HUDEP-2 (cell line): ENCODE measurements around the gene TFE3.

ENCODE experiments used
- DNase-seq, 76 experiments: peaks; one replicate each; lab custom pipeline; 2025; ENCODE audit not compliant: unreplicated experiment in 76 of 76; lab: John Stamatoyannopoulos, UW

Gene TFE3

DNA sequence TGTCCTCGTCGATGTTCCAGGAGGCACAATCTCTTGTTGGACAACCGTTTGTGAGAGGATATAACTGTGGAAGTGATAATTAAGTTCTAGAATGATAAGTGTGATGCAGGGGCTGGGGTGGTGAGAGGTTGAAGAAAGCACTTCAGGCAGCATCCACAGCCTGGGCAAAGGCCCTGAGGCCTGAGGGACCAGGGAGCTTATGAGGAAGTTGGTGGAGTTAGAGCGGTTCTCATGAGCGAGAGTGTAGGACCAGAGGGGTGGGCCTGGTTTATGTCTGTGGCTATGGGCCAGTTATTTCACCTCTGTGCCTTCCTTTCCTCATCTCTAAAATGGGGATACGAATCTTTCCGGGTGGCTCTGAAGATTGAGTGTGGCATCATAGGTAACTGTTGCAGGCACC, 18.3 kb upstream of the TFE3 start:
- DNase-seq: no peak

DNA sequence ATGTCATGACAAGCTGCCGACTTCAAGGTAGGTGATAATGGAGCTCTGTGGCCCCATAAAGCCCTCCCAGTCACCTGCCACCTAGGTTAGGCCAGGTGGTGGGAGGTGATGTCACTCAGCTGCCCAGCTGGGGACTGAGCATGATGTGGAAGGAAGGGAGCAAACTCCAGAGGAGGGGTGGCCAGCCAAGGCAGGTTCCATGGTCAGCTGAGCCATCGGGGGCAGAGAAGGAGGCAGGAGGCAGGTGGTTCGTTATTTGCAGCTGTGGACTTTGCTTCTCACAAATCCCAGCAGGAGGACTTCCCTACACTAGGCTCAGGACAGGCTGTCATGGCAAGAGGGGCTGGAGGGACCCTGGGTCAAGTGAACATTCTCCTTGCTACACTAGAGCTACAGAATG, 17.8 kb upstream of the TFE3 start:
- DNase-seq: no peak

DNA sequence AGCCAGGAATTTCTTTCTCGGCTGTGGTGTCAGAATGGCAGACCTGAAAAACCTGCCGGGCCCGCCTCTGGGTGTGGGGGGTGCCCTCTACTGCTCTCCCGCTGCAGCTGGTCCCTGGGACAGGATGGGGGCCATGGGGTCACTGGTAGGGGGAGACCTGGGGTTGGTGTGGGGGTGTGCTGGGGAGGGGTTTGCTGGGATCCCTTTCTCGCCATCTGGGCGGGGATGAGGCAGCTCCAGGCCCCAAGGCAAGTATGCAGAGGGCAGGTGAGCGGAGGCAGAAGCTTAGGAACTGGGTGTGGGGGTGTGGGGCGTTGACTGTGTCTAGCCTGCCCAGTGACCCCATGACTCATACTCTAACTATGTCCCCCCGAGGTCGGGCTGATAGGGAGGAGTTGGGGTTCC, 16.5 kb upstream of the TFE3 start:
- no peak for DNase-seq

DNA sequence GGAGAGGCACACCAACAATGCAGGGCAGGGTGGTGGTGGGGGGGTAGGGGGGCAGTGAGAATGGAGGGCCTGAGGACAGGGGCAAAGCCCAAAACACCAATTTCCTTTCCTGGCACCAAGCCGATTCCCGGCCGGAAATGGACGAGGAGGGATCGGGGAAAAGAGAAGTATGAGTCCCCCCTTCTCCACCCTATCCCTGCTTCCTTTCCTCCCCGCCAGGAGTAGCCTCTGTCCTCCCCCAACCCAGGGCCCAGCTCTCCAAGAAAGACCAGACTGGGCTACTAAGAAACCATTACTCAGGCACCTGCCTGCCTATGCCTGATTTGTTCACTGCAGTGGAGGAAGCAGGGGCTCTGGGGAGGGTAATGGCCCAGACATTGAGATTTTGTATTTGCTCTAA, 16.0 kb upstream of the TFE3 start:
- no peak for DNase-seq

DNA sequence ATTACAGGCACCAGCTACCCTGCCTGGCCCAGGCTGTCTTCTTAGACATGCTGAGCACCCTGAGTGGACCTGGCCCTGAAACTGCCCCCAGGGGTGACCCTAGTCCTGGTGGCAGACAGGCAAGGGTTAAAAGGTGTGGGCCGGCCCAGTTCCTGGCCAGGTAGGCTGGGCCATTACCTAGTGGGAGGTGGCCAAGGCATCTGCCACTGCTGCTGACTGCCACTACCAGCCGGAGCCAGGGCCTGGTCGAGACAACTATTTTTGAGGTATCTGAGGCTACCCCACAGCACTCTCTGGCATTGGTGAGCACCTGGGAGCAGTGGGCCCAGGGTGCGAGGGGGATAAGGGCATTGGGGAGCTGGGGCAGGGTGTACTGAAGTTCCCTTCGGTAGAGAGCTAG, 15.6 kb upstream of the TFE3 start, which contains the start of gene CCDC120:
TSS of gene CCDC120 (plus strand) at position 206 of the 400 bp plus-strand sequence. CDS start 3,043 bp downstream, outside the sequence.
- DNase-seq: no peak

DNA sequence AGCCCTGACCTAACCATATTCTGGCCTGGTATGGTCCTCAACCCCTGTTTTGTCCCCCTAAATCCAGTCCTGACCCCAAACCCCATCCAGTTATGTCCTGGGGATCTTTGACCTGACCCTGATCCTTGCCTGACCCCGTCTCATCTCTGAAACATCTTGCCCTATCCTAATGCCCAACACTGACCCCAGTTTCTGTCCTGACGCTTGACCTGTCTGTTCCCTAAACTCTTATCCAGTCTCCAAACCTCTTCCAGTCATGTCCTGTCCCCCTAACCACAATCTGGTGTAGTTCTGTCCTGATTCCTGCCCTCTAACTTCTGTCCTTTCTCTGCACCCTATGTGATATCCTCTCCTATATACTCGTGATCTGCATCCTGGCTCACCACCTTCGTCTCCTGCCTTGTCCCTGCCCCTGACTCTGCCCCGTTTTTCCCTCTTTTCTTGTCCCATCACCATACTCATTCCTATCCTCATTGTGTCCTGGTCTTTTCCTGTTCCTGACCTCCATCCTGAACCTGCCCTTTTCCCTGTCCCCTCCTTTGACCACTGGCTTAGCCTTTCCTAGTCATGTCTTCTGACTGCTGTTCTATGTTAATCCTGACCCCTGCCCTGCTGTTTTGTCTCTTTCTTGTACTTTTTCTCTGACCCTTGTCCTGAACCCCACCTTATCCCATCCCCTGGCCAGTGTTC, 11.1 kb upstream of the TFE3 start:
- no peak for DNase-seq

DNA sequence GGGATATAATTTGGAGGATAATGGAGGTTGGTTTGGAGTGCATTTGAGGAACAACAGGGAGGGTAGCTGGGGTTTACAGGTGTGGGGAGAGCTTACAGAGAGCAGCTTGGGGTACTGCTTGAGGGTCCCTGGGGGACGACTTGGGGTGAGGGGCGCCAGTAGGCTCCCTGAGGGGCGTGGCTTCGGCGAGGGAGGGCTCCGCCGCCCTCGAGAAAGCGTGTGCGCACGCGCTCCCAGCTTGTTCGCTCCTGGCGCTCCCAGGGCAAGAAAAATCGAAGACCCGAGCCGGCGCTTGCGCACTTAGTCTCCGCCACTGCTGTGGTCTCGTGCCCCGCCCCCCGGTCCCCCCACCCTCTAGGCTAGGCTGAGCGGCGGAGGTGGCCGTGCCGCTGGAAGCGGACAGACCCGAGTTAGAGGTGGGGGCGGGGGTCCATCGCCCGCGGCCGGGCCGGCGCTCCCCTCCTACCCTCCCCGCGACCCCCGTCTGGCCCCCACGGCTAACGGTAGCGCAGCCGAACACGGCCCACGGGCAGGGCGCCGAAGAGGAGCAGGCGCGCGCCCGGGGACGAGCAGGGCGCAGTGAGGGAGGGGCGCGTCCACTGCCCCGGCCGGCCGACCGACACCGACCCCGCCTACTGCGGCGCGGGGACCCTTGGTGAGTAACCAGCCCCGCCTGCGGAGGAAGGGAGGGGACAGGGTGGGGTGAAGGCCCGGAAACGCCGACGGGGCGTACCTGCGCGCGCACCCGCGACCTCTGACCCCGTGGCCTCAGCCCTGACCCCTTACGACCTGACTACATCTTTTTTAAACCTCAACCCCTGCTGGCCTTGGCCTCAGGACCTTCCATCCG, 10.3 kb upstream of the TFE3 start:
- DNase-seq: peak in 28 of 76 experiments; percentile 2 to 54 (median 24)

DNA sequence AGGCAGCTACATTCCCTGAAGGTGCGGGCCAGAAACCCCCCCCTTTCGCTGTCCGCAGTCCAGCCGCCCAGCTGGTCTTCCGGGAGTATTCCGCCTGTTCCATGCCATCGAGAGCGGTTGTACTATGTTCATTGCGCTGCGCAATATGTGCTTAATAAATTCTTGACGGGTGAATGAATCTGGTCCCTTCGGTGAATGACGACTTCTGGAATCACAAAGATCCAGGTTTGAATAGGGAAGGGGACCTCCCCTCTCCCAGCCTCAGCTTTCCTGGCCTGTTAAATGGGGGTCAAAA, 777 bp upstream of the TFE3 start:
- DNase-seq: no peak

DNA sequence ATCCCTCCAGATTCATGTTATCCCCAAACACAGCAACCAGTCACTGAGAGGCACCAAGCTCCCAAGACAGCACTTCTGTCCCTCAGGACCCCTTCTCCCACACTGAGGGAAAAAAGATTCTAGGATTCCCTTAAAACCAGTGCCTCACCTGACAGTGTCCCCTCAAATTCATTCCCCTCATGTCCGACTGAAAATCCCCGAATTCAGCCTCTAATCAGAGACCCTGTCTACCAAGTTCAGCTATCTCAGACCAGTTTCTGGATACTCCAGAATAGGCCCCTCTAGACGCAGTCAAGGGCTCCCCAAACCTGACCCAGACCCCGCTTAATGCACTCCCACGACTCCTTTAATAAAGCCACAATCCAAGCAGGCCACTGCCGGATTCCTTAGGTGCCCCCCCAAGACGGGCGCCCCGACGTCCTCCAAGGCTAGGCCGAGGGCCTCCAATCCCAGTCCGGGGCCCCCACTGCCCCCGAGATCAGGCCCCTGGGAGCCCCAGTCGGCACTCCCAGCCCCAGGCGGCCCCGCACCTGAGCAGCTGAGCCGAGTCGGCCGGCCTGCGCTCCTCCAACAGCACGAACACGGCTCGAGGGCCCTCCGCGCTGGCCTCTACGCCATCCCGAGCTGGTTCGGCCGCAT, 457 bp downstream of the TFE3 start:
- DNase-seq: peak in 1 of 76 experiments; percentile 5

DNA sequence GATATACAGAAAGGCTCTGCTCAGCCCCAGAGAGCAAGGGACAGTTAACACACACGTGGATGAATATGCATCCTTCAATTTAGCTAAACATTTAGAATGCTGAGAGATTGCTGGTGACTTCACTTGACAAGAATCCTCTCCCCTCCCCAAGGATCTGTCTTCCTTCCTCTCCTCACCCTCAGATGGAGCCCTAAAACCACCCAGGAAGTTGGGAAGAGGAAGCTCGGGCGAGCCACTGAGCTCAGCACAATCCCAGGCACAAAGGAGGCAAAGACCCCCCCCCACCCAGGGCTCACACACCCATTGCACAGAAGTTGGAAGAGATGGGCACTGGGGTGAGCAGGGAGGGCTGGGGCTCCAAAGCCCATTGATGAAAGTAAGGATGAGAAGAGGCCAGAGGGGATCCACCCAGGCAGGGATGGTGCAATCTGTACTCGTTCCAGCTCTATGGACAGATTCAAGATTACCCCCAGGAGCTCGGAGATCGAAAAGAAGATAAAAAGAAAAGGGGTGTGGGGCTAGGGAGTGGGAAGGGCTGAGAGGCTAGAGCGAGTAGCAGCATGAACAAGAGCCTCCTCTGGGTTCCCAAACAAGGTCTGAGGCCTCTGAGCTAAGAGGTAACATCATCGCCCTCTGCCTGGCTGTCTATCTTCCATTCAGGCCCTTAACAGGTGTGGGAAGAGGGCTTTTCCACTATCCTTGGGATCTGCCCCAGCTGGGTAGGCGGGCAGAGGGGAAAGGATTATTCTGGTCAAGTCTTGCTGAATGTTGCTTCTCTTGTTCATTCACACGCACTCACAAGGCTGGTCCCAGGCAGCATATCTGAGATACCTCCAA, 1.2 kb downstream of the TFE3 start:
- no peak for DNase-seq

DNA sequence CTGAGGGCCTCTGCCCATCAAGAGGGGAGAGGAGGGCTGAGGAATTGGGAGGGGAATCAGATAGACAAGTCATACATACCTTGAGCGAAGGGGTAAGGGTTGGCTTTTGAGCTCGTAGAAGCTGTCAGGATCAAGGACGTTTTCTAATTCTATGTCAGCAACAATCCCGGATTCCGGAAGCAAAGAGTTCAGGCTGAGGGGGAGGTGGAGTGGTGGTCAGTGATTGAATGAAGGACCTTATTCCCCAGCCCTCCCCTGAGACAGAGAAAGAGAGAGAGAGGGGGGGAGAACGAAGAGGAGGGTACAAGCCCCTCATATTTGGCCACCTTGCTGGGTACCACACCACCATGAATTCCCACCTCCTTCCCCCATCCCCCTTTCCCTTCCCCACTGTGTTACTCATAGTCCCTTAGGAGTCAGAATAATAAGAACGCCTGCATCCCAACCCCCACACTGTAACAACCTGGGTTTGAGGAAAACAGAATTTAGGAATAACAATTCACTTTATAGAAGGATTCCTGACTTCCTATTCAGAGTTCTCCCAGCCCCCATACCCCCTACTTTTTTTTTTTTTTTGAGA, 2.7 kb downstream of the TFE3 start:
- DNase-seq: no peak

DNA sequence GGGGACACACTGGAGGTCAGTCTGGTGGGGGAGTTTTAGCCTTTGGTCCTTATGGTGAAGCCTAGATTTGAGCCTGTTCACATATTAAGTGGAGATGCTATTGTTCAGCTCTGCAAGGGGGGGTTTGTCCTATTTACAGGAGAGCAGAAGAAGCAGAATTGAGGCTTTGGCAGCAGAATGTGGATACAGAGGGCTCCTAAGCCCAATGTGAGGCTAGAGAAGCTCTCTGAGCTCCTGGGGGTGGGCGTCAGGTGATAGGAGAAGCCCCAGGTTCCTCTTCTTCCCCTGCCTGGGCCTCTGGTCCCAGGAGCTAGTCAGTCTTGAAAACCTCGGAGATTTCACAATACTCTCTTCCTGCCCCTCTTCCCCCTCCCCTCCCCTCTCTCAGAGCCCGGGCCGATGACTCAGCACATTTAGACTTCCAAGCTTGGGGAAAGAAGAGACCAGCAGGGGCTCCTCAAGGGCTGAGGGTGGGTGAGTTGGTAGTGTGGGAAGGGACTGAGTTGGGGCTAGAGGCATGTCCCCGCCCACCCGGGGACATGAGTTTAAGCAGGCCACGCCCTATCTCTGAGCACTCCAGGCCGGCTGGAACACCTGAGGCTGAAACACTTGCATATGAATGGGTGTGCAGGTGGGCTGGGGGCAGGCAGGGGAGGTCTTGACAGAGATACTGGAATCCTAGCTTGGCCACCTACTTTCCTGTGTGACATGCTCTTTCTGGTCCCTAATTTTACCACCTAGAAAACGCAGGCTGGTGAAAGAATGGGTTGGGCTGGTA, 3.4 kb downstream of the TFE3 start:
- peak in 47 of 76 experiments; percentile 0 to 60 (median 28) for DNase-seq

DNA sequence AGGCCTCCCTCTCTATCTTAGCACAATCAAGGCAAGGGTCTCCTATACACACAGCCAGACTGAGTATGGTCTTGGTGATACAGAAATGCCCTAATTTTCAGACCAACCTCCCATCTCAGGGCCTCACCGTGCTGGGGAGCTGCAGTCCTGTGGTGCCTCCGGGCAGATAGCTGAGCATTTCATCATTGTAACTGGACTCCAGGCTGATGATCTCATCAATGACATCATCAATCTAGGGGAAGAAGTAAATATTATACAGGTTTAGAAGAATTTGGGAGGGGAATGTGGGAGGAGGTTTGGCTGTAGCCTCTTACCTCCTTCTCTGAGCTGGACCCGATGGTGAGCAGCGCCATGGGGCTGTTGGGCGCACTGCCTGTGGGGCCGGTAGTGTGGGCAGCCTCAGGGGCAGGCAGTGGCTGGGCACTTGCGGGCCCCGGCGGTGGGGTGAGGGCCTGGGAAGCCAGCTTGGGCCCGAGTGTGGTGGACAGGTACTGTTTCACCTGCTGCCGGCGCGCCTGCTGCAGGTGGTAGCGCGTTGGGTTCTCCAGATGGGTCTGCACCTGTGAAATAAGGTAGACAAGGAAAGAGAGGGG, 5.2 kb downstream of the TFE3 start:
- DNase-seq: no peak

DNA sequence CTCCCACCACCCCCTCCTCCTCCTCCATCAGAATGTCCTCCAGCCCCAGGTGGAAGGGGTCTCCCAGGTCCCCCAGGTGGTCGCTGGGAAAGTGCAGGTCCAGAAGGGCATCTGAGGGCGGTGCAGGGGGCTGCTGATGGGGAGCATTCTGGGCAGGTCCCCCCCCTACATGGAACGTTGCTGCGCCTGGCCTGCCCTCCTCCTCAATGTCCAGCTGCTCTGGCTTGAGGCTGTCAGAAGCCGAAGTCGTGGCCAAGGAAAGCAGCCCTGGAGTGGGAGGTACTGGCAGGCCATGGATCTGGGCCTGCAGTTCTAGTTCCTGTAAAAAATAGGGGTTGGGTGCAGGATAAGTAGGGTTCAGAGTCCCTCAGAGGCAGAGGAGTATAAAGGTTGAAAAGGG, 12.9 kb downstream of the TFE3 start:
- no peak for DNase-seq

DNA sequence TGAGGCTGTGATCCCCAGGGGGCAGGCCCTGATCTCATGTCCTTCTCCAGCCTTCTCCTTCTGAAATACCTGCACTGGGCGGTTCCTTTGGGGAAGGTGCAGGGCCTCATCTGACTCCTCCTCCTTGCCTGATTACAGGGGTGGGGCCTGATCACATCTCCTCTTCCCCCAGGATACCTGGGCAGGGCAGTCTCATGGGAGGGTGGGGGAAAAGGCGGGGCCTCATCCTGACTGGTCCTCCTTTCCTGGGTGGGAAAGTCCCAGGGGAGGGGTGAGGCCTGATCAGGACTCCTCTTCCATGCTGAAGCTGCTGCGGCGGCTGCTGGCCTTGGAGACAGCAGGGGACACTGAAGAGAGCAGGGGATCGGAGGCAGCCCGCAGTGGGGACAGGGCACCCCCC, 13.3 kb downstream of the TFE3 start:
- no peak for DNase-seq

DNA sequence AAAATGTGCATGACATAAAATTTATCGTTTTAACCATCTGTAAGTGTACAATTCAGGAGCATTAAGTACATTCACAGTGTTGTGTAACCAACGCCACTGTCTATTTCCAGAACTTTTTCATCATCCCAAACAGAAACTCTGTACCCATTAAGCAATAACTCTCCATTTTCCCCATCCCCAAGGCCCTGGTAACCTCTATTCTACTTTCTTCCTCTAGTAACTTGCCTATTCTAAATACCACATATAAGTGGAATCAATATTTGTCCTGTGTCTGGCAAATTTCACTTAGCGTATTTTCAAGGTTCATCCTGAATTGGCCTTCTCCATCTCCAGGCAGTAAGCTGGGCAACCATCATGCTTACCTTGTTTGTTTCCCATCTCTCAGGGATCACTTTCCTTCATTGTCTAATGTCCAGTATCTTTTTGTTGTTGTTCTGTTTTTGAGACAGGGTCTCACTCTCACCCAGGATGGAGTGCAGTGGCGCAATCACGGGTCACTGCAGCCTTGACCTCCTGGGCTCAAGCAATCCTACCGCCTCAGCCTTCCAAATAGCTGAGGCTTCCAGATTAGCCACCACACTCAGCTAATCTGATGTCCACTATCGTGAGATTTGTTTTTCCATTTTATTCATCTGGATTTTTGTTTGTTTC, 23.4 kb downstream of the TFE3 start:
- DNase-seq: no peak

DNA sequence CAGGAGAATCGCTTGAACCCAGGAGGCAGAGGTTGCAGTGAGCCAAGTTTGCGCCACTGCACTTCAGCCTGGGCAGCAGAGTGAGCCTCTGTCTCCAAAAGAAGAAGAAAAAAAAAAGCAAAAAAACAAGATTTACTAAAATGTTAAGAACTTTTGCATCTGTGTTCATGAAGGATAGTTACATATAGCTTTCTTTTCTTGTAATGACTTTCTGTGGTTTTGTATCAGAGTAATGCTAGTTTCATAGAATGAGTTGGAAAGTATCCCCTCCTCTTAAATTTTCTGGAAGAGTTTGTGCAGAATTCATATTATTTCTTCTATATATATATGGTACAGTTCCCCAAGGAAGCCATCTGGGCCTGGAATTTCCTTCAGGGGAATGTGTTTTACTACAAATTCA, 24.1 kb downstream of the TFE3 start:
- DNase-seq: no peak

DNA sequence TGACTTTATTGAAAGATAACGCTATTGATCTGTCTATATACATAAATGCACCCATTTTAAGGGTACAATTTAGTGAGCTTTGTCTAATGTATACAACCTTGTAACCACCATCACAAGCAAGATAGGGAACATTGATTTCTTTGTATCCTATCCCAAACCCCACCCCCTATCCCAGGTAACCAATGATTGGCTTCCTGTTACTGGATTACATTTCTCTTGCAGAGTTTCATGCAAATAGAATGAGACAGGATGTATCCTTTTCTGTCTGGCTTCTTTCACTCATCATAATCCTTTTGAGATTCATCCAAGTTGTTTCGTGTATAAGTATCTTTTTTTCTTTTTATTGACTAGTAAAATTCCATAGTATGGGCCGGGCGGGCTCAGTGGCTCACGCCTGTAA, 39.5 kb downstream of the TFE3 start:
- no peak for DNase-seq
